HG02571 (cell line): ENCODE measurements around the gene ASTN2.

Source experiments
- ATAC-seq: cut with Tn5 transposase; IDR thresholded peaks from one replicate; pipeline ENCODE4 v1.9.1; 2021; ENCODE audit warnings: mild to moderate bottlenecking, moderate library complexity; ENCODE audit not compliant: unreplicated experiment

The ASTN2 gene

GRCh38 chr9:116378873-116379272 is 1036.0 kb downstream of the ASTN2 start:
- ATAC-seq = no peak

- no peak for ATAC-seq
Observed at GRCh38 chr9:116377179-116377798, 1037.6 kb downstream of the ASTN2 start.
